Esophagus squamous epithelium (tissue), 4 donors: Measurements from ENCODE around the gene COPS6.

Source experiments
- POLR2A ChIP-seq, 4 donors: fragments of 450-650 bp; IDR thresholded peaks; one replicate each; pipeline ENCODE4 v1.6.1; 2017; ENCODE audit warnings: antibody characterized with exemption in 4 of 4, mild to moderate bottlenecking in 4 of 4, moderate library complexity in 3 of 4
- TF ChIP-seq, protein P1 (sequence below), 6 experiments: fragments of 450-650 bp in 4 of 6; fragments of 200-600 bp in 2 of 6; sonication (generic) in 2 of 6; IDR thresholded peaks; one replicate each; pipeline ENCODE4 v1.5.1; 2016 to 2019; ENCODE audit warnings: antibody characterized with exemption in 6 of 6, mild to moderate bottlenecking in 4 of 6, moderate library complexity in 4 of 6

DNA sequence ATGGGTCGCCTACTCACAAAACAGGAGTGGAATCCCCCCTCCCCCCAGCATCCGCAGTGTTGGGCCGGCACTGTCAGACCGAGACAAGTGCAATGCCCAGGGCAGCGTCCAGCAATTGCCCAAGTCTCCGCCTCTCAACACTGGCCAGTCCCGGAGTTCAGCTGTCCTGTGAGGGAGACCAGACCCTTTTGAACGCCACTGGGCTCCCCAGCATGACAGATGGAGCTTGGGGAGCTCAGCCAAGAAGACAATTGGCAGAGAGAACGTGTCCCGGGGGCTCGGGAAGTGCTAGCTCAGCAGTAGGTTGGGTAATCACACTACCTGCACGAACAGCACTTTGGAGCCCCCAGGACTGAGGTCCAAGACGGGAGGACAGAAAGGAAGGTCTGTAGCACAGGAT is 4.7 kb downstream of the COPS6 start:
- TF ChIP-seq, protein P1, sequence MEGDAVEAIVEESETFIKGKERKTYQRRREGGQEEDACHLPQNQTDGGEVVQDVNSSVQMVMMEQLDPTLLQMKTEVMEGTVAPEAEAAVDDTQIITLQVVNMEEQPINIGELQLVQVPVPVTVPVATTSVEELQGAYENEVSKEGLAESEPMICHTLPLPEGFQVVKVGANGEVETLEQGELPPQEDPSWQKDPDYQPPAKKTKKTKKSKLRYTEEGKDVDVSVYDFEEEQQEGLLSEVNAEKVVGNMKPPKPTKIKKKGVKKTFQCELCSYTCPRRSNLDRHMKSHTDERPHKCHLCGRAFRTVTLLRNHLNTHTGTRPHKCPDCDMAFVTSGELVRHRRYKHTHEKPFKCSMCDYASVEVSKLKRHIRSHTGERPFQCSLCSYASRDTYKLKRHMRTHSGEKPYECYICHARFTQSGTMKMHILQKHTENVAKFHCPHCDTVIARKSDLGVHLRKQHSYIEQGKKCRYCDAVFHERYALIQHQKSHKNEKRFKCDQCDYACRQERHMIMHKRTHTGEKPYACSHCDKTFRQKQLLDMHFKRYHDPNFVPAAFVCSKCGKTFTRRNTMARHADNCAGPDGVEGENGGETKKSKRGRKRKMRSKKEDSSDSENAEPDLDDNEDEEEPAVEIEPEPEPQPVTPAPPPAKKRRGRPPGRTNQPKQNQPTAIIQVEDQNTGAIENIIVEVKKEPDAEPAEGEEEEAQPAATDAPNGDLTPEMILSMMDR (IDR thresholded peaks at IDR 0.05) = no peak
- TF ChIP-seq POLR2A (IDR thresholded peaks at IDR 0.05) = no peak
